Gastroesophageal sphincter (tissue), 3 donors: ENCODE data around the gene IPO5.

Source experiments
- CTCF ChIP-seq, 4 experiments: fragments of 200-600 bp in 2 of 4; fragments of 450-650 bp in 2 of 4; sonication (generic) in 1 of 4; IDR thresholded peaks; one replicate each; pipeline ENCODE4 v1.5.1; 2017 to 2019; ENCODE audit warnings: antibody characterized with exemption in 4 of 4, mild to moderate bottlenecking in 2 of 4, moderate library complexity in 2 of 4
- POLR2AphosphoS5 ChIP-seq: sonication (generic); formaldehyde crosslinking; IDR thresholded peaks from one replicate; pipeline ENCODE4 v1.6.1; 2017; ENCODE audit warnings: antibody characterized with exemption

DNA sequence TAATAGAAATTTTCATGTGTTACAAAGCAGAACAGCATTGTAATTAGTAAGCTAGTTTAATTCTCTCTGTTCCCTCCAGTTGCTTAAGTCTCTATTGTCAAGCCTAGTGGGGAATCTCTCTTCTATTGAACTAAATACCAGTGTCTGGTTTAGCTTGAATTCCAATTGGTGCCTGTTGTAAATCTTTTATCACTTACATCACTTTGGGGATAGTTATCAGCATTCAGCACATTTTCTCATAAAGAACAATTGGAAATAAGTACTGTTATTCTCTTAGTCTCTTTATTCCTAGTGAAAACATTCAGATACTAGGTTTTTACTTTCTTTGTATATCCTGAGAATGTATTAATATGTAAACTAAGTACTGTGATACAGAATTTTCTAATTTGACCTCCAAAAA lies 25.2 kb downstream of the IPO5 start:
- TF ChIP-seq CTCF (IDR thresholded peaks at IDR 0.05) = no peak
- TF ChIP-seq POLR2AphosphoS5 = no peak
